H9 (cell line): ENCODE results near the gene MGMT. TPM values are rescaled to one million over a fixed set of nuclear protein-coding genes. Genes with fewer than 3 reads are reported as not detected.
A peak's percentile ranks its signal among the peaks of the same experiment; 100 is the strongest.

ENCODE experiments used
- DNase-seq: peaks from one replicate; pipeline ENCODE4 v3.0.0-alpha.2; 2017
- H2AFZ ChIP-seq: one replicate; pipeline ENCODE4 v1.6.1; 2013; ENCODE audit warnings: mild to moderate bottlenecking, low read length, control low read depth, moderate library complexity
- H2AK5ac ChIP-seq: 2 replicates; pipeline ENCODE4 v1.6.1; 2013; ENCODE audit warnings: low read length, control low read depth, mixed read lengths; ENCODE audit not compliant: insufficient read length
- H2BK120ac ChIP-seq: one replicate; pipeline ENCODE4 v1.6.1; 2013; ENCODE audit warnings: low read depth, mild to moderate bottlenecking, low read length, control low read depth, inconsistent platforms; ENCODE audit not compliant: poor library complexity, severe bottlenecking
- H2BK12ac ChIP-seq: 2 replicates; pipeline ENCODE4 v1.6.1; 2013; ENCODE audit warnings: low read length, control low read depth, mixed read lengths, low read depth; ENCODE audit not compliant: insufficient read length
- H2BK15ac ChIP-seq: 2 replicates; pipeline ENCODE4 v1.6.1; 2013; ENCODE audit warnings: low read depth, low read length, control low read depth
- H2BK20ac ChIP-seq: one replicate; pipeline ENCODE4 v1.6.1; 2013; ENCODE audit warnings: low read depth, mild to moderate bottlenecking, low read length, control low read depth, inconsistent platforms; ENCODE audit not compliant: poor library complexity, severe bottlenecking
- H2BK5ac ChIP-seq: 2 replicates; pipeline ENCODE4 v1.6.1; 2013; ENCODE audit warnings: low read length, control low read depth, mixed read lengths; ENCODE audit not compliant: insufficient read length
- H3K14ac ChIP-seq: 2 replicates; pipeline ENCODE4 v1.6.1; 2013; ENCODE audit warnings: low read length, control low read depth; ENCODE audit not compliant: insufficient read depth
- H3K18ac ChIP-seq: 2 replicates; pipeline ENCODE4 v1.6.1; 2013; ENCODE audit warnings: low read depth, mild to moderate bottlenecking, mixed read lengths, low read length, control low read depth; ENCODE audit not compliant: insufficient read length
- H3K23ac ChIP-seq: 2 replicates; pipeline ENCODE4 v1.6.1; 2013; ENCODE audit warnings: low read length, control low read depth, mixed read lengths, low read depth; ENCODE audit not compliant: insufficient read length
- H3K23me2 ChIP-seq: 2 replicates; pipeline ENCODE4 v1.6.1; 2013; ENCODE audit warnings: low read depth, mild to moderate bottlenecking, mixed read lengths, low read length, control low read depth; ENCODE audit not compliant: insufficient read length, poor library complexity, severe bottlenecking
- H3K27ac ChIP-seq: 2 replicates; pipeline ENCODE4 v1.5.1; 2013; ENCODE audit warnings: low read length, control low read depth, mixed read lengths, low read depth; ENCODE audit not compliant: insufficient read length
- H3K27me3 ChIP-seq: 2 replicates; pipeline ENCODE4 v1.6.1; 2013; ENCODE audit warnings: low read length, control low read depth, inconsistent platforms; ENCODE audit not compliant: insufficient read depth
- H3K4ac ChIP-seq: 2 replicates; pipeline ENCODE4 v1.6.1; 2013; ENCODE audit warnings: low read depth, mild to moderate bottlenecking, control low read depth, inconsistent platforms, low read length, moderate library complexity
- H3K4me1 ChIP-seq: 2 replicates; pipeline ENCODE4 v1.6.1; 2013; ENCODE audit warnings: low read length, control low read depth, inconsistent platforms; ENCODE audit not compliant: insufficient read depth
- H3K4me2 ChIP-seq: 2 replicates; pipeline ENCODE4 v1.6.1; 2013; ENCODE audit warnings: low read length, control low read depth, mixed read lengths; ENCODE audit not compliant: insufficient read length, insufficient read depth
- H3K56ac ChIP-seq: 2 replicates; pipeline ENCODE4 v1.6.1; 2013; ENCODE audit warnings: low read depth, mild to moderate bottlenecking, mixed read lengths, low read length, control low read depth; ENCODE audit not compliant: insufficient read length
- H3K79me1 ChIP-seq: 2 replicates; pipeline ENCODE4 v1.6.1; 2013; ENCODE audit warnings: low read depth, mild to moderate bottlenecking, moderate library complexity, low read length, control low read depth, inconsistent platforms; ENCODE audit not compliant: insufficient read depth, poor library complexity, severe bottlenecking
- H3K79me2 ChIP-seq: 2 replicates; pipeline ENCODE4 v1.6.1; 2013; ENCODE audit warnings: low read length, control low read depth, inconsistent platforms; ENCODE audit not compliant: insufficient read depth
- H3K9ac ChIP-seq: 2 replicates; pipeline ENCODE4 v1.6.1; 2013; ENCODE audit warnings: low read length, control low read depth, mixed read lengths; ENCODE audit not compliant: insufficient read length; ENCODE audit errors: extremely low read depth
- H3K9me3 ChIP-seq: one replicate; pipeline ENCODE4 v1.6.1; 2013; ENCODE audit warnings: low read depth, low read length, inconsistent platforms; ENCODE audit not compliant: control insufficient read depth
- H3T11ph ChIP-seq: one replicate; pipeline ENCODE4 v1.6.1; 2013; ENCODE audit warnings: mild to moderate bottlenecking, low read length, control low read depth, inconsistent platforms
- H4K20me1 ChIP-seq: one replicate; pipeline ENCODE4 v1.6.1; 2013; ENCODE audit not compliant: control insufficient read depth, insufficient read length, insufficient read depth
- H4K5ac ChIP-seq: 2 replicates; pipeline ENCODE4 v1.6.1; 2013; ENCODE audit warnings: low read depth, mild to moderate bottlenecking, mixed read lengths, low read length, control low read depth; ENCODE audit not compliant: insufficient read length
- H4K8ac ChIP-seq: replicated peaks from 2 replicates; pipeline ENCODE4 v1.6.1; 2013; ENCODE audit warnings: low read length, control low read depth, mixed read lengths, low read depth; ENCODE audit not compliant: insufficient read length
- H4K91ac ChIP-seq: 2 replicates; pipeline ENCODE4 v1.6.1; 2013; ENCODE audit warnings: low read depth, mild to moderate bottlenecking, moderate library complexity, mixed read lengths, low read length, control low read depth; ENCODE audit not compliant: insufficient read length
- H3K27ac Mint-ChIP-seq, 3 experiments: 2 replicates in 2 of 3; 3 replicates in 1 of 3; pipeline ENCODE4 v1.8.0; 2020 to 2021; ENCODE audit warnings: mixed read lengths in 3 of 3, mild to moderate bottlenecking in 1 of 3, moderate library complexity in 1 of 3
- H3K27me3 Mint-ChIP-seq: 2 replicates; pipeline ENCODE4 v1.8.0; 2021; ENCODE audit warnings: low read depth, mild to moderate bottlenecking, moderate library complexity, mixed read lengths
- H3K36me3 Mint-ChIP-seq, 3 experiments: 2 replicates in 2 of 3; 3 replicates in 1 of 3; pipeline ENCODE4 v1.8.0; 2020 to 2021; ENCODE audit warnings: low read depth in 3 of 3, mixed read lengths in 3 of 3; ENCODE audit not compliant: insufficient read depth in 1 of 3
- H3K4me1 Mint-ChIP-seq, 2 experiments: 2 replicates each; pipeline ENCODE4 v1.8.0; 2020; ENCODE audit warnings: mixed read lengths in 2 of 2
- H3K4me3 Mint-ChIP-seq, 2 experiments: 2 replicates in 1 of 2; 3 replicates in 1 of 2; pipeline ENCODE4 v1.8.0; 2020 to 2021; ENCODE audit warnings: mild to moderate bottlenecking in 2 of 2, mixed read lengths in 2 of 2, moderate library complexity in 1 of 2
- H3K9me3 Mint-ChIP-seq, 2 experiments: 2 replicates in 1 of 2; 3 replicates in 1 of 2; pipeline ENCODE4 v1.8.0; 2020; ENCODE audit warnings: mild to moderate bottlenecking in 2 of 2, mixed read lengths in 2 of 2, moderate library complexity in 1 of 2
- WGBS: extraction: QIAGEN DNeasy Blood & Tissue Kit; methylation state at CpG from one replicate; pipeline ENCODE4 v1.1.7; 2013; ENCODE audit warnings: missing lambda C conversion rate, low lambda C conversion rate, mixed read lengths; ENCODE audit not compliant: insufficient read length; ENCODE audit errors: extremely low coverage; 5-methylcytosine and 5-hydroxymethylcytosine counted together
- total RNA-seq: library from RNA; stranded (reverse); gene quantifications from 2 replicates; pipeline ENCODE4 v1.2.1, GENCODE V29; 2021
- TF ChIP-seq, protein P1 (sequence below): fragments of 200-600 bp; sonication (generic); conservative IDR thresholded peaks from 3 replicates; pipeline ENCODE4 v1.8.0; 2021; ENCODE audit warnings: antibody characterized with exemption, mild to moderate bottlenecking

MGMT gene
- total RNA-seq, 1 experiment from 2014 or later, result 18.4 TPM

DNA sequence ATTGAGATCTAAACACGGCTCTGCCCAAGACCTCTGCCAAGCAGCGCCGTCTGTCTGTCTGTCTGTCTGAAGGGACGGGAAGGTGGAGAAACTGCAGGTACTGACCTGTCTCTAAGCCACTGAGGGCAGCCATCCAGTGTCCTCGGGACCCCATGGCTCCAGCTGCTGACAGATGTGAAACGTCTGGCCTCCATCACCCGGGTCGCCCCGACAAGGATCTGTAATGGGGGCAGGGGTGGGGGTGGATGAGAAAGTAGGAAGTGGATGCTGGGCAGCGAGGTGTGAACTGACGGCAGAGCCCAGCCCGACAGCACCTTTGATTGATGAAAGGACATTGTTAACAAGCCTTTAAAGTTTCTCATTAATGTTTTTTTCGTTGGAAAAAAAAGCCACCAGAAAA, 304.0 kb downstream of the MGMT start:
- H2AK5ac ChIP-seq, result no peak overlapping the region
- H4K8ac ChIP-seq, result no peak overlapping the region
- H2BK12ac ChIP-seq, result no peak overlapping the region
- no peak overlapping the region for H3K56ac ChIP-seq
- H3K23ac ChIP-seq, result no peak overlapping the region
- no peaks in the 10 kb centered on the region for H3K9me3 ChIP-seq
- no peaks in the 10 kb centered on the region for H3K27me3 ChIP-seq
- H3K79me1 ChIP-seq, result no peaks in the 10 kb centered on the region
- H3K14ac ChIP-seq, result no peak overlapping the region; the same call in 1 of the 2 replicates
- H3K4me2 ChIP-seq, result no peak overlapping the region
- Mint-ChIP-seq H3K27me3 (no peaks in the 10 kb centered on the region), H3K36me3 (peaks cover 0 to 2% (median 0%) of the 10 kb centered on the region in 3 experiments; a peak in 2 of 7 replicates), H3K27ac (no peak overlapping the region), H3K4me1 (no peaks in the 10 kb centered on the region), H3K9me3 (no peaks in the 10 kb centered on the region), H3K4me3 (no peak overlapping the region)
- peak; percentile 13 for DNase-seq
- H3T11ph ChIP-seq, result no peak overlapping the region
- no peaks in the 10 kb centered on the region for H3K79me2 ChIP-seq
- H4K91ac ChIP-seq, result no peak overlapping the region
- WGBS, result no CpG with 5 or more reads among the region's 13 CpGs
- H4K5ac ChIP-seq, result no peak overlapping the region
- no peaks in the 10 kb centered on the region for H3K23me2 ChIP-seq
- H2BK15ac ChIP-seq, result no peak overlapping the region
- H4K20me1 ChIP-seq, result no peaks in the 10 kb centered on the region
- H2AFZ ChIP-seq, result no peak overlapping the region
- no peak overlapping the region for H3K18ac ChIP-seq
- no peak overlapping the region for H3K27ac ChIP-seq
- no peak overlapping the region for H2BK5ac ChIP-seq
- H2BK120ac ChIP-seq, result no peak overlapping the region
- TF ChIP-seq, protein P1, sequence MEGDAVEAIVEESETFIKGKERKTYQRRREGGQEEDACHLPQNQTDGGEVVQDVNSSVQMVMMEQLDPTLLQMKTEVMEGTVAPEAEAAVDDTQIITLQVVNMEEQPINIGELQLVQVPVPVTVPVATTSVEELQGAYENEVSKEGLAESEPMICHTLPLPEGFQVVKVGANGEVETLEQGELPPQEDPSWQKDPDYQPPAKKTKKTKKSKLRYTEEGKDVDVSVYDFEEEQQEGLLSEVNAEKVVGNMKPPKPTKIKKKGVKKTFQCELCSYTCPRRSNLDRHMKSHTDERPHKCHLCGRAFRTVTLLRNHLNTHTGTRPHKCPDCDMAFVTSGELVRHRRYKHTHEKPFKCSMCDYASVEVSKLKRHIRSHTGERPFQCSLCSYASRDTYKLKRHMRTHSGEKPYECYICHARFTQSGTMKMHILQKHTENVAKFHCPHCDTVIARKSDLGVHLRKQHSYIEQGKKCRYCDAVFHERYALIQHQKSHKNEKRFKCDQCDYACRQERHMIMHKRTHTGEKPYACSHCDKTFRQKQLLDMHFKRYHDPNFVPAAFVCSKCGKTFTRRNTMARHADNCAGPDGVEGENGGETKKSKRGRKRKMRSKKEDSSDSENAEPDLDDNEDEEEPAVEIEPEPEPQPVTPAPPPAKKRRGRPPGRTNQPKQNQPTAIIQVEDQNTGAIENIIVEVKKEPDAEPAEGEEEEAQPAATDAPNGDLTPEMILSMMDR, result no peak
- H3K4me1 ChIP-seq, result no peaks in the 10 kb centered on the region
- H2BK20ac ChIP-seq, result no peak overlapping the region
- H3K4ac ChIP-seq, result no peak overlapping the region
- H3K9ac ChIP-seq, result no peak overlapping the region
